Measurements from ENCODE around the gene COQ10B. TPM values are rescaled to one million over a fixed set of nuclear protein-coding genes. Genes with fewer than 3 reads are reported as not detected.

The COQ10B gene
- total RNA-seq, 1 donor from 2014 or later: 33.9 TPM

DNA sequence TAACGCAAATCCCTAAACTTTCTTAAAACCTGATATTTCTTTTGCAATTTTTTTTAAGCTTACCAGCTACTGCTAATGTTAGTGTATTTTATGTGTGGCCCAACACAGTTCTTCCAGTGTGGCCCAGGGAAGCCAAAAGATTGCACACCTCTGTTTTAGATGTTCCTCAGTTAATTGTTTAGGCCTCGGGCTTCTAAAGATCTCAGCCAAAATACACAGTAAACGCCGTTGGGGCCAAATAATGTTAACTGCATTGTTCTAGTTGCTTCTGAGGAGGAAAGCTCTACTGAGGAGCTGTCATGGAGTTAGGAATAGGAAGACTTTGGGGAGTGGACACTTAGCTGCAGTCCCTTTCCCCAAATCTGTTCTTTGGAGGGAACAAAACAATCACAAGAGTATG lies 48.8 kb downstream of the COQ10B start:
- H3K4me1 Mint-ChIP-seq (ENCODE audit: low read depth): peaks cover 37% of the 10 kb centered on the region
- no peaks in the 10 kb centered on the region for H3K9me3 Mint-ChIP-seq (ENCODE audit: low read depth)
- H3K36me3 Mint-ChIP-seq (ENCODE audit: low read depth): peaks cover 5% of the 10 kb centered on the region
- peak overlapping the region; percentile 24 for H3K27ac Mint-ChIP-seq (ENCODE audit: unreplicated experiment)
- TF ChIP-seq, protein P1, sequence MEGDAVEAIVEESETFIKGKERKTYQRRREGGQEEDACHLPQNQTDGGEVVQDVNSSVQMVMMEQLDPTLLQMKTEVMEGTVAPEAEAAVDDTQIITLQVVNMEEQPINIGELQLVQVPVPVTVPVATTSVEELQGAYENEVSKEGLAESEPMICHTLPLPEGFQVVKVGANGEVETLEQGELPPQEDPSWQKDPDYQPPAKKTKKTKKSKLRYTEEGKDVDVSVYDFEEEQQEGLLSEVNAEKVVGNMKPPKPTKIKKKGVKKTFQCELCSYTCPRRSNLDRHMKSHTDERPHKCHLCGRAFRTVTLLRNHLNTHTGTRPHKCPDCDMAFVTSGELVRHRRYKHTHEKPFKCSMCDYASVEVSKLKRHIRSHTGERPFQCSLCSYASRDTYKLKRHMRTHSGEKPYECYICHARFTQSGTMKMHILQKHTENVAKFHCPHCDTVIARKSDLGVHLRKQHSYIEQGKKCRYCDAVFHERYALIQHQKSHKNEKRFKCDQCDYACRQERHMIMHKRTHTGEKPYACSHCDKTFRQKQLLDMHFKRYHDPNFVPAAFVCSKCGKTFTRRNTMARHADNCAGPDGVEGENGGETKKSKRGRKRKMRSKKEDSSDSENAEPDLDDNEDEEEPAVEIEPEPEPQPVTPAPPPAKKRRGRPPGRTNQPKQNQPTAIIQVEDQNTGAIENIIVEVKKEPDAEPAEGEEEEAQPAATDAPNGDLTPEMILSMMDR (IDR thresholded peaks at IDR 0.05): no peak
- no peak for DNase-seq (ENCODE audit: low spot score)
- H3K4me3 Mint-ChIP-seq (ENCODE audit: unreplicated experiment): peak overlapping the region; percentile 14
- no peaks in the 10 kb centered on the region for H3K27me3 Mint-ChIP-seq (ENCODE audit: low read depth)

- Mint-ChIP-seq H3K4me1 (ENCODE audit: low read depth) (peaks cover 32% of the 10 kb centered on the region), H3K9me3 (ENCODE audit: low read depth) (no peaks in the 10 kb centered on the region), H3K27ac (ENCODE audit: unreplicated experiment) (peak overlapping the region; percentile 24), H3K4me3 (ENCODE audit: unreplicated experiment) (no peak overlapping the region), H3K27me3 (ENCODE audit: low read depth) (no peaks in the 10 kb centered on the region), H3K36me3 (ENCODE audit: low read depth) (peaks cover 5% of the 10 kb centered on the region)
- DNase-seq (ENCODE audit: low spot score): no peak
- TF ChIP-seq, protein P1 (IDR thresholded peaks at IDR 0.05): no peak
These were observed 49.3 kb downstream of the COQ10B start for GRCh38 chr2:197502685-197503084.

GRCh38 chr2:197504000-197504399 lies 50.6 kb downstream of the COQ10B start:
- H3K4me1 Mint-ChIP-seq (ENCODE audit: low read depth): peaks cover 21% of the 10 kb centered on the region
- no peak for DNase-seq (ENCODE audit: low spot score)
- TF ChIP-seq, protein P1 (IDR thresholded peaks at IDR 0.05): no peak
- no peaks in the 10 kb centered on the region for H3K27me3 Mint-ChIP-seq (ENCODE audit: low read depth)
- no peak overlapping the region for H3K27ac Mint-ChIP-seq (ENCODE audit: unreplicated experiment)
- peaks cover 8% of the 10 kb centered on the region for H3K36me3 Mint-ChIP-seq (ENCODE audit: low read depth)
- H3K4me3 Mint-ChIP-seq (ENCODE audit: unreplicated experiment): no peak overlapping the region
- H3K9me3 Mint-ChIP-seq (ENCODE audit: low read depth): no peaks in the 10 kb centered on the region

- Mint-ChIP-seq H3K4me3 (ENCODE audit: unreplicated experiment) (no peak overlapping the region), H3K27ac (ENCODE audit: unreplicated experiment) (no peak overlapping the region)
These were observed 51.2 kb downstream of the COQ10B start for GRCh38 chr2:197504512-197504911.

GRCh38 chr2:197506658-197507057 lies 53.3 kb downstream of the COQ10B start:
- H3K4me3 Mint-ChIP-seq (ENCODE audit: unreplicated experiment): no peak overlapping the region
- no peak for DNase-seq (ENCODE audit: low spot score)
- H3K27me3 Mint-ChIP-seq (ENCODE audit: low read depth): no peaks in the 10 kb centered on the region
- H3K27ac Mint-ChIP-seq (ENCODE audit: unreplicated experiment): no peak overlapping the region
- H3K36me3 Mint-ChIP-seq (ENCODE audit: low read depth): peaks cover 8% of the 10 kb centered on the region
- H3K9me3 Mint-ChIP-seq (ENCODE audit: low read depth): no peaks in the 10 kb centered on the region
- peaks cover 13% of the 10 kb centered on the region for H3K4me1 Mint-ChIP-seq (ENCODE audit: low read depth)
- TF ChIP-seq, protein P1 (IDR thresholded peaks at IDR 0.05): no peak

More at GRCh38 chr2:197504512-197504911, 51.2 kb downstream of the COQ10B start:
- Mint-ChIP-seq H3K9me3 (ENCODE audit: low read depth) (no peaks in the 10 kb centered on the region), H3K36me3 (ENCODE audit: low read depth) (peaks cover 8% of the 10 kb centered on the region), H3K27me3 (ENCODE audit: low read depth) (no peaks in the 10 kb centered on the region), H3K4me1 (ENCODE audit: low read depth) (peaks cover 21% of the 10 kb centered on the region)
- TF ChIP-seq, protein P1 (IDR thresholded peaks at IDR 0.05): no peak
- DNase-seq (ENCODE audit: low spot score): no peak
